ENCODE results near the gene PACRG.

Gene PACRG

DNA sequence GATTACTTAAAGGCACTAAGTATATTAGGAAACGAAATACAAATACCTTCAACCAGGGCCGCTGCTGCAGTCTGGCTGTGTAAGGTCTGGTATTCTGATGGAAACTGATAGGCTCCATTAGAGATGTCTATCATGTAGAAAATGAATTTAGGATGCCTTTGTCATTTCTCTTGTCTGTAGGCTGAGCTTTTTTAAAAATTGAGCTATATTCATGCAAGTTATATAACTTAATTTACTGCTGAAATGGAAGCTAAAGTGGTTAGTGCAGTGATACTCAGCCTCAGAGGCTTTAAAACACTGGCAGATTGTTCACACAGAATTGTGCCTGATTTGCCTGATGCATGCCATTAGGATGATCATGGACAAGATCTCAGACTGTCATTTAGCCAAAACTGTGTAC, 400.6 kb downstream of the PACRG start:
- TF ChIP-seq, protein P1, sequence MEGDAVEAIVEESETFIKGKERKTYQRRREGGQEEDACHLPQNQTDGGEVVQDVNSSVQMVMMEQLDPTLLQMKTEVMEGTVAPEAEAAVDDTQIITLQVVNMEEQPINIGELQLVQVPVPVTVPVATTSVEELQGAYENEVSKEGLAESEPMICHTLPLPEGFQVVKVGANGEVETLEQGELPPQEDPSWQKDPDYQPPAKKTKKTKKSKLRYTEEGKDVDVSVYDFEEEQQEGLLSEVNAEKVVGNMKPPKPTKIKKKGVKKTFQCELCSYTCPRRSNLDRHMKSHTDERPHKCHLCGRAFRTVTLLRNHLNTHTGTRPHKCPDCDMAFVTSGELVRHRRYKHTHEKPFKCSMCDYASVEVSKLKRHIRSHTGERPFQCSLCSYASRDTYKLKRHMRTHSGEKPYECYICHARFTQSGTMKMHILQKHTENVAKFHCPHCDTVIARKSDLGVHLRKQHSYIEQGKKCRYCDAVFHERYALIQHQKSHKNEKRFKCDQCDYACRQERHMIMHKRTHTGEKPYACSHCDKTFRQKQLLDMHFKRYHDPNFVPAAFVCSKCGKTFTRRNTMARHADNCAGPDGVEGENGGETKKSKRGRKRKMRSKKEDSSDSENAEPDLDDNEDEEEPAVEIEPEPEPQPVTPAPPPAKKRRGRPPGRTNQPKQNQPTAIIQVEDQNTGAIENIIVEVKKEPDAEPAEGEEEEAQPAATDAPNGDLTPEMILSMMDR (IDR thresholded peaks at IDR 0.05), result no peak

DNA sequence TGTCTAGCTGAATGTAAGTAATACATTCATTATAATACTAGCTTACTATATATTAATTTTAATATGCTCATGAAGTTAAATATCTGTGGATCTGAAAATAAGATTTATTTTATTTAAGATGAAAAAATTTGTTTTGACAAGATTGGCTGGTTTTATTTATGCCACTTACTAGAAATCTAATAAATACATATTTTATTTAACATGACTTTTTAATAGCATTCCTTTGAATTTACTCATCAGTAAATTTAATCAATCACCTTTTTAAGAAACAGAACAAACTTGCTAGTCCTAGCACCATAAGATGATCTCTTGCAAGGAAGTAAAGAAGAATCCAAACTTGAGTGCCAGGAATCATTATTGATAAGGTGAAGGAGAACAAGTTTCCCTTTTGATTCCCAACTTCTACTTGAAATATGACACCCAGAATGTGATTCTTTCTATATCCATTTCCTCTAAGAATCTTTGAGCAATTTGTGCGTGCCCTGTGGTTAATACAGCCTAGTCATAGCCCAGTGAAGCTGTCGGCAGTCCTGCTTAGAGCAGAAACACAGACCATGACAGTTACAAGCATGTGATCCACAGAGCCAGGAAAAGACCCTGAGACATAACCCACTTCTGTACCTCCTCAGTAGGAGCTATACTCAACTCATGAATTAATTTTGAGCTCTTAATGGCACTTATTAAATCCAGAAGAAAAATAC, 404.4 kb downstream of the PACRG start:
- TF ChIP-seq, protein P1 (IDR thresholded peaks at IDR 0.05), result no peak

DNA sequence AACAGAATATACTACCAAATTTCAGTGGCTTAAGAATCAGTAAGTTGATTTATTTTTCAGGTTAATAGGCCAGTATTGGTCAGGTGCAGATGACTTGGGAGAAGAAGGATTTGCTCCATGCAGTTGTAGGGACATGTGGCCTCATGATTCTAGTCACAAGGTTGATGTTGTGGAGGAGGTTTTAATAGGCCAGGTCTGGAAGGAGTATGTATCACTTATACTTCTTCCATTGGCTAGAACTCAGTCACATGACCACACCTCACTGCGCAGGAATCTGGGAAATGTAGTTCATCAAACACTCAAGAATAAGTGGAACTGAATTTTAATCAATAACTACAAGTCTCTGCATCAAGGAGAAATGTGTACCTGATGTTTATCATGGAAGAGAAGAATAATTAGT, 405.2 kb downstream of the PACRG start:
- TF ChIP-seq, protein P1 (IDR thresholded peaks at IDR 0.05), result no peak

DNA sequence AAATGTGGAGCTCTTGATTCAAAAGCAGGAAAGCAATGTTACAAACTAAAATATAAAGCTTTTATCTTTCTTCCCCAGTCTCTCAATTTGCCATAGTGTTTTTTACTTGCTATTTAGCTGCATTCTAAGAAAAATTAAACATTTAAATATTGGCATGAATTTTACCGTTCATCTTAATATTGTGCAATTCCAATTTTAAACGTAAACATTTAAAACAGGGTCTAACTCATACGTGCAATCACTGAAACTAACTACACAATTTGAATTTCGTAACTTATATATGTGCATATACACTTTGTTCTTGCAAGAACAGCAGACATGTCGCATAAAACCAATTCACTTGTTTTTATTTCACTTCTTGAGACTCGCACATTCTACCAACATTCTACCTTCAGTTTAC, 405.9 kb downstream of the PACRG start:
- TF ChIP-seq, protein P1 (IDR thresholded peaks at IDR 0.05), result no peak

DNA sequence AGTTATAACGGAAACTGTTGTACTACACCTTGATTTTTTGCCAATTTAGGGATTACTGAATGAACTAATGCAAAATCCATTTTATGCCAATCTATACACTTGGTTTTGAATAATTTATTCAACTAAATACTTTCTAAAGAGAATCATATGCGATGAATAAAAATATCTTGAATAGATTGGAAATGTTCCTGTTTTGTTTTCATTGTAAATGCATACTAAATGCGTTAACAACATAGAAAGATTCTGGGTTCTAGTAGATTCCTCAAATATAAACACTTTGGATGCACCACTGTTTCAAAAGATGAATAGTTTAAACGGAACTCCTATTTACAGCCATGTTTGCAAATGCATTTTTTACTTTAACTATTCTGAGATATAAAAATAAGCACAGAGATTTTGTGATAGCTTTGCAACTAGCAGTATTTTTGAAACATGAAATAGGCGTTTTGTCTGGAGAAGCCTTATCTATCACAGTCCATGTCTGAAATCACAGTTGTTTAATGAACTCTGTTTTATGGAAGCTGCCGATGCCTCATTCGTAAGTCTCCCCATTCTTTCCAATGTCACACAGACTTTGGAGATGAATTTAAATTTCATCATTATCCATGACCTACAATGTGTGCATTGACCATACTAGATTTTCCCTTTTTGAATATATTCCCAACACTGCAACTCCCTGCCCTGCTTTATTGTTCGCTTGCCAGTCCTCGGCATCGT, 409.1 kb downstream of the PACRG start:
- TF ChIP-seq, protein P1 (IDR thresholded peaks at IDR 0.05), result no peak

DNA sequence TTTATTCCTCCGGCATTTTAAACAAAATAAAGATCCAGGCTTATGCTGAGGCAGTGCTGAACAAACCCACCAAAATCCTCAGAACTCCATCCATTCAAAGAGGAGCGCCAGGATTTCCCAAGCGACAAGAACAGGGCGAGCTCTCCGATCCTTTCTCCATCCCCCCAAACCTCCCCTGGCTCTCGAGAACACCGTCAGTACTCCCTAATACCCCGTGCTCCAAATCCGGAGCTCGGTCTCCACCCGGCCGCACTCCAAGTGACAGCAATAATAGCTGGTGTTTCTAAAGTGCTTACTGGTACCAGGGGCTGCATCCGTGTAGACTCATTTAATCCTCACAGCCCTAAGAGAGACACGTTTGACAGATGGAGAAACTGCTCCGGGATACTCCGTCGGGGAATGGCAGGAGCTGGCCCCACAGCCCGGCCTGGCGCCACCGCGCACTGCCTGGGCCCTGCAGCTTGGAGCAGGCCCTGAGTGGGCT, 409.7 kb downstream of the PACRG start:
- TF ChIP-seq, protein P1 (IDR thresholded peaks at IDR 0.05), result no peak

DNA sequence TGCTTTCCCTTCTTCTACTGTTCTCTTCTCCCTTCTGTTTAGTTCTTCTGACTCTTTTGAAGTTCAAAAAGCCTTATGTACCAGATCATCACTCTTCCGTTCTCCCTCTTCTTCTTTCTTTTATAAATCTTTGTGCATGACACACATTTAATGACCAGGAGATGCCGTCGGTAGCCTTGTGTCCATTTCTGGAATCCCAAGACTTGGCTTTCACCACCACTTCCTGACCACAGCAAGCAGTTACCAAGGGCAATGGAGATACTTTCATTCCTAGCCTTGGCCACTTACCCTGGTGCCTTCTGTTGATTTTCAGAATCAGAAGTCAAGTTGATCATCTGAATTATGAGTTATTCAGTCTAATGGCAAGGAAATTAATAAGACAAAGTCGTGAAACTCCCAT, 418.3 kb downstream of the PACRG start:
- TF ChIP-seq, protein P1 (IDR thresholded peaks at IDR 0.05), result no peak
